Stimulated activated CD4-positive, alpha-beta T cell treated with anti-CD3 and anti-CD28 coated beads, Interleukin-15, amount 100 ng/mL, for 1 hour (primary cell): ENCODE measurements around the gene GAPT.

ENCODE experiments used
- DNase-seq, 2 donors: peaks; one replicate each; pipeline ENCODE4 v3.0.0-alpha.2; 2020; ENCODE audit warnings: low read depth in 1 of 2, low spot score in 1 of 2

GAPT gene

GRCh38 chr5:58491216-58491892 is at the start of gene GAPT:
TSS of gene GAPT (plus strand) at chr5:58491435. CDS start at chr5:58494537, 3,102 bp downstream.
- no peak for DNase-seq

GRCh38 chr5:58444805-58445204 is 46.4 kb upstream of the GAPT start:
- no peak for DNase-seq

- no peak for DNase-seq
Measured at GRCh38 chr5:58446024-58446423, 45.2 kb upstream of the GAPT start.

GRCh38 chr5:58447226-58447625 is 44.0 kb upstream of the GAPT start:
- DNase-seq, result no peak

- no peak for DNase-seq
Measured at GRCh38 chr5:58450018-58450417, 41.2 kb upstream of the GAPT start.

GRCh38 chr5:58450811-58451629 is 40.2 kb upstream of the GAPT start:
- no peak for DNase-seq

- no peak for DNase-seq
Measured at GRCh38 chr5:58451732-58452565, 39.3 kb upstream of the GAPT start.

- no peak for DNase-seq
Measured at GRCh38 chr5:58452566-58453258, 38.5 kb upstream of the GAPT start.

GRCh38 chr5:58453306-58453705 is 37.9 kb upstream of the GAPT start:
- no peak for DNase-seq

- DNase-seq, result no peak
Measured at GRCh38 chr5:58454025-58454424, 37.2 kb upstream of the GAPT start.

- no peak for DNase-seq
Measured at GRCh38 chr5:58455066-58455465, 36.2 kb upstream of the GAPT start.

- DNase-seq, result no peak
Measured at GRCh38 chr5:58455480-58455879, 35.8 kb upstream of the GAPT start.

- no peak for DNase-seq
Measured at GRCh38 chr5:58456026-58456425, 35.2 kb upstream of the GAPT start.

GRCh38 chr5:58456486-58456885 is 34.7 kb upstream of the GAPT start:
- DNase-seq, result no peak

- no peak for DNase-seq
Measured at GRCh38 chr5:58457050-58457449, 34.2 kb upstream of the GAPT start.

GRCh38 chr5:58458141-58458742 is 33.0 kb upstream of the GAPT start:
- no peak for DNase-seq

GRCh38 chr5:58458743-58459145 is 32.5 kb upstream of the GAPT start:
- no peak for DNase-seq

GRCh38 chr5:58459146-58460001 is 31.9 kb upstream of the GAPT start:
- DNase-seq, result no peak

- peak; percentile 89 for DNase-seq
Measured at GRCh38 chr5:58460002-58460731, 31.1 kb upstream of the GAPT start, which contains the start of gene PLK2. TSS of gene PLK2 (minus strand) at chr5:58460086. CDS start at chr5:58459959, 127 bp downstream.
